Measurements from ENCODE around the gene CXorf38. TPM values are rescaled to one million over a fixed set of nuclear protein-coding genes. Genes with fewer than 3 reads are reported as not detected.

Gene CXorf38
- 12.3 and 15.3 TPM in 2 replicates for total RNA-seq

GRCh38 chrX:40647307-40648197 is at the start of gene CXorf38:
TSS of gene CXorf38 (minus strand) at chrX:40647561. CDS start at chrX:40647520, 41 bp downstream.

GRCh38 chrX:40623139-40623536 is 24.2 kb downstream of the CXorf38 start, which contains the start of gene MPC1L:
TSS of gene MPC1L (plus strand) at chrX:40623428. CDS start at chrX:40623566, 138 bp downstream.

GRCh38 chrX:40580537-40581335 is 66.6 kb downstream of the CXorf38 start, which contains the start of gene ATP6AP2:
TSS of gene ATP6AP2 (plus strand) at chrX:40580970. CDS start at chrX:40581066, 96 bp downstream.

Other genes starting within 250 kb of the CXorf38 start
- gene ATP6AP2, start 66.6 kb downstream of the CXorf38 start, total RNA-seq, result 81.2 and 91.3 TPM in 2 replicates
- gene MPC1L, start 24.1 kb downstream of the CXorf38 start, total RNA-seq, result not detected in 2 replicates
- 17.8 and 29.2 TPM in 2 replicates for gene MED14, start 88.0 kb upstream of the CXorf38 start, total RNA-seq